GM21576 (cell line): Measurements from ENCODE around the gene PROC.
"Not testable (repeated sequence)": the region's sequence is repeated elsewhere in the genome, so short reads cannot be mapped to it uniquely, and the experiment has no call there.

Experiments
- ATAC-seq: cut with Tn5 transposase; IDR thresholded peaks from one replicate; pipeline ENCODE4 v1.9.1; 2021; ENCODE audit warnings: mild to moderate bottlenecking, moderate library complexity; ENCODE audit not compliant: unreplicated experiment

PROC gene

GRCh38 chr2:127425540-127426490 lies 7.6 kb downstream of the PROC start:
- ATAC-seq = no peak

GRCh38 chr2:127426501-127427354 lies 8.5 kb downstream of the PROC start:
- no peak for ATAC-seq

GRCh38 chr2:127427376-127428056 lies 9.3 kb downstream of the PROC start:
- ATAC-seq = no peak

- no peak for ATAC-seq
Observed at GRCh38 chr2:127428057-127428814, 10.0 kb downstream of the PROC start.

- no peak for ATAC-seq
Observed at GRCh38 chr2:127428815-127429109, 10.5 kb downstream of the PROC start.

GRCh38 chr2:127429291-127429690 lies 11.1 kb downstream of the PROC start:
- ATAC-seq = no peak

GRCh38 chr2:127429844-127430425 lies 11.7 kb downstream of the PROC start:
- no peak for ATAC-seq

- no peak for ATAC-seq
Observed at GRCh38 chr2:127431408-127432023, 13.3 kb downstream of the PROC start.

GRCh38 chr2:127434515-127434914 lies 16.3 kb downstream of the PROC start:
- no peak for ATAC-seq

GRCh38 chr2:127437056-127437455 lies 18.8 kb downstream of the PROC start:
- ATAC-seq = no peak

- ATAC-seq = no peak
Observed at GRCh38 chr2:127437781-127438726, 19.8 kb downstream of the PROC start.

GRCh38 chr2:127439343-127439742 lies 21.1 kb downstream of the PROC start:
- ATAC-seq = no peak

GRCh38 chr2:127448526-127448925 lies 30.3 kb downstream of the PROC start:
- no peak for ATAC-seq

GRCh38 chr2:127449414-127449813 lies 31.2 kb downstream of the PROC start:
- ATAC-seq = no peak

- no peak for ATAC-seq
Observed at GRCh38 chr2:127449898-127450297, 31.7 kb downstream of the PROC start.

- no peak for ATAC-seq
Observed at GRCh38 chr2:127451981-127452380, 33.8 kb downstream of the PROC start.

GRCh38 chr2:127452423-127452822 lies 34.2 kb downstream of the PROC start:
- ATAC-seq = not testable (repeated sequence)

- no peak for ATAC-seq
Observed at GRCh38 chr2:127453013-127453391, 34.8 kb downstream of the PROC start.
